Liver (tissue), 9 donors: ENCODE results near the gene KLF2. TPM values are rescaled to one million over a fixed set of nuclear protein-coding genes. Genes with fewer than 3 reads are reported as not detected.

ENCODE experiments used
- DNase-seq: peaks from one replicate; pipeline ENCODE4 v3.0.0-alpha.2; 2017; ENCODE audit warnings: low spot score
- H3K27ac ChIP-seq, 2 donors: one replicate each; pipeline ENCODE4 v1.7.0; 2013; ENCODE audit warnings: inconsistent platforms in 2 of 2, low read length in 2 of 2, control low read depth in 1 of 2, low read depth in 1 of 2, mild to moderate bottlenecking in 1 of 2
- H3K27me3 ChIP-seq, 4 donors: one replicate each; pipeline versions ENCODE4 v1.6.1 to v1.7.0; 2013; ENCODE audit warnings: low read length in 3 of 4, inconsistent platforms in 1 of 4, mild to moderate bottlenecking in 1 of 4, moderate library complexity in 1 of 4; ENCODE audit not compliant: control insufficient read depth in 4 of 4, insufficient read depth in 4 of 4
- H3K36me3 ChIP-seq, 4 donors: one replicate each; pipeline versions ENCODE4 v1.6.1 to v1.7.0; 2013; ENCODE audit warnings: low read length in 3 of 4, mild to moderate bottlenecking in 3 of 4, low read depth in 1 of 4, moderate library complexity in 1 of 4; ENCODE audit not compliant: control insufficient read depth in 4 of 4, insufficient read depth in 3 of 4
- H3K4me1 ChIP-seq, 4 donors: one replicate each; pipeline versions ENCODE4 v1.6.1 to v1.7.0; 2013; ENCODE audit warnings: low read length in 3 of 4, mild to moderate bottlenecking in 3 of 4, moderate library complexity in 1 of 4; ENCODE audit not compliant: control insufficient read depth in 4 of 4, insufficient read depth in 4 of 4
- H3K4me3 ChIP-seq, 3 donors: one replicate each; pipeline versions ENCODE4 v1.6.1 to v1.7.0; 2013; ENCODE audit warnings: low read length in 3 of 3, control low read depth in 1 of 3, low read depth in 1 of 3, mild to moderate bottlenecking in 1 of 3
- H3K9ac ChIP-seq, 2 donors: one replicate each; pipeline ENCODE4 v1.7.0; 2013; ENCODE audit warnings: low read length in 2 of 2, mild to moderate bottlenecking in 2 of 2, moderate library complexity in 2 of 2, control low read depth in 1 of 2, low read depth in 1 of 2
- H3K9me3 ChIP-seq, 4 donors: one replicate each; pipeline versions ENCODE4 v1.6.1 to v1.7.0; 2013; ENCODE audit warnings: low read length in 3 of 4; ENCODE audit not compliant: control insufficient read depth in 4 of 4
- CTCF ChIP-seq: fragments of 150-350 bp; IDR thresholded peaks from 2 replicates; pipeline ENCODE4 v1.5.1; 2017; ENCODE audit warnings: improper control_type of control experiment, low read depth, low read length; ENCODE audit not compliant: missing input control
- EGR1 ChIP-seq, 2 donors: IDR thresholded peaks; 2 replicates each; pipeline ENCODE4 v1.6.1; 2016 to 2018; ENCODE audit warnings: antibody characterized with exemption in 2 of 2, low read depth in 2 of 2
- FOXA1 ChIP-seq: IDR thresholded peaks from 2 replicates; pipeline ENCODE4 v1.6.1; 2016; ENCODE audit warnings: antibody characterized with exemption
- FOXA2 ChIP-seq: IDR thresholded peaks from 2 replicates; pipeline ENCODE4 v1.6.1; 2016; ENCODE audit warnings: antibody characterized with exemption
- GABPA ChIP-seq, 2 donors: IDR thresholded peaks in 1 of 2; conservative IDR thresholded peaks in 1 of 2; 2 replicates each; pipeline ENCODE4 v1.6.1; 2016; ENCODE audit warnings: antibody characterized with exemption in 2 of 2, mild to moderate bottlenecking in 1 of 2, moderate library complexity in 1 of 2
- JUND ChIP-seq, 2 donors: IDR thresholded peaks; 2 replicates each; pipeline ENCODE4 v1.6.1; 2016; ENCODE audit warnings: antibody characterized with exemption in 2 of 2
- MAX ChIP-seq: IDR thresholded peaks from 2 replicates; pipeline ENCODE4 v1.6.1; 2016; ENCODE audit warnings: antibody characterized with exemption
- NR2F2 ChIP-seq: IDR thresholded peaks from 2 replicates; pipeline ENCODE4 v1.6.1; 2016; ENCODE audit warnings: antibody characterized with exemption
- RAD21 ChIP-seq, 2 donors: IDR thresholded peaks; 2 replicates each; pipeline ENCODE4 v1.6.1; 2016; ENCODE audit warnings: antibody characterized with exemption in 2 of 2, mild to moderate bottlenecking in 2 of 2
- REST ChIP-seq: IDR thresholded peaks from 2 replicates; pipeline ENCODE4 v1.6.1; 2016; ENCODE audit warnings: antibody characterized with exemption, mild to moderate bottlenecking
- RXRA ChIP-seq, 2 donors: IDR thresholded peaks; 2 replicates each; pipeline ENCODE4 v1.6.1; 2017 to 2018; ENCODE audit warnings: antibody characterized with exemption in 2 of 2, mild to moderate bottlenecking in 1 of 2
- SP1 ChIP-seq: IDR thresholded peaks from 2 replicates; pipeline ENCODE4 v1.6.1; 2018; ENCODE audit warnings: antibody characterized with exemption, mild to moderate bottlenecking
- TAF1 ChIP-seq: conservative IDR thresholded peaks from 2 replicates; pipeline ENCODE4 v1.6.1; 2016; ENCODE audit warnings: antibody characterized with exemption, mild to moderate bottlenecking
- YY1 ChIP-seq: IDR thresholded peaks from 2 replicates; pipeline ENCODE4 v1.6.1; 2016; ENCODE audit warnings: antibody characterized with exemption, mild to moderate bottlenecking
- ZBTB33 ChIP-seq: IDR thresholded peaks from 2 replicates; pipeline ENCODE4 v1.6.1; 2016; ENCODE audit warnings: antibody characterized with exemption
- WGBS: extraction: QIAGEN DNeasy Blood & Tissue Kit; methylation state at CpG from one replicate; pipeline ENCODE4 v1.1.7; 2013; 5-methylcytosine and 5-hydroxymethylcytosine counted together
- polyA plus RNA-seq, 2 donors: library from polyadenylated mRNA; stranded (reverse) in 1 of 2; unstranded in 1 of 2; fragments of 200-250 nt in 1 of 2; fragments of >200 nt in 1 of 2; fragmentation: Nextera tagmentation in 1 of 2; extraction: Ambion mirVana in 1 of 2; gene quantifications; one replicate each; pipeline versions ENCODE4 v1.2.1 to v1.2.3, GENCODE V29; 2013 to 2015
- total RNA-seq, 2 donors: library from RNA; depleted of rRNA; stranded (reverse); fragments of >200 nt; gene quantifications; one replicate each; pipeline ENCODE4 v1.2.3, GENCODE V29; 2014
- TF ChIP-seq, protein P1 (sequence below): IDR thresholded peaks from 2 replicates; pipeline ENCODE4 v1.6.1; 2016; ENCODE audit warnings: antibody characterized with exemption
- donor health status: healthy.
- donor health status: healthy.
- donor health status: healthy.
- donor health status: healthy.
- donor health status: healthy.

Gene KLF2
- total and polyA plus RNA-seq, 4 donors = 3.9 to 11.2 (median 4.2) TPM

DNA sequence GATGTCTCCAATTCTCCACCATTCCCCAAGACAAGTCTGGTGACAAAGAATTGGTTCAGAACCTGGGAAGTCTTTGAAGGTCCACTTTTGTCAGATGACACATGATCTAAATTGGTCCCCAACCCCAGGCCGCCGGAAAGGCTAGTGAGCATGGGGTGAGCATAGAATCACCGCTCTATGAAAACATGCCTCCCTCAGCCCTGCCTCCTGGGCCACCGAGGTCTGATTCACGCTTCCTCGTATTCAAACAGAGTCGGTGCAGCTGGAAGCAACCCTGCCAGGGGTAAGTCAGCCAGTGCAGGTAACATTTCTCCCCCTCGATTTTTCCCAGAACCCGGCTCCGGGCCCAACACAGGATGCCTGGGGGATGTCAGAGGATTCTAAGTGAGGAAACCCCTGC lies 33.9 kb upstream of the KLF2 start:
- no peak overlapping the region for H3K4me3 ChIP-seq
- no peak overlapping the region for H3K27ac ChIP-seq
- TF ChIP-seq REST = no peak
- TF ChIP-seq NR2F2 = no peak
- no peak for TF ChIP-seq SP1
- no peak for TF ChIP-seq TAF1
- TF ChIP-seq GABPA (IDR thresholded peaks at IDR 0.05 in 1 of 2, conservative IDR thresholded peaks at IDR 0.05 in 1 of 2) = no peak
- TF ChIP-seq, protein P1, sequence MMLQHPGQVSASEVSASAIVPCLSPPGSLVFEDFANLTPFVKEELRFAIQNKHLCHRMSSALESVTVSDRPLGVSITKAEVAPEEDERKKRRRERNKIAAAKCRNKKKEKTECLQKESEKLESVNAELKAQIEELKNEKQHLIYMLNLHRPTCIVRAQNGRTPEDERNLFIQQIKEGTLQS = no peak
- TF ChIP-seq MAX = no peak
- TF ChIP-seq YY1 = no peak
- no peak for TF ChIP-seq CTCF
- no peak for TF ChIP-seq FOXA1
- TF ChIP-seq RAD21 (IDR thresholded peaks at IDR 0.05) = no peak
- TF ChIP-seq JUND (IDR thresholded peaks at IDR 0.05) = no peak
- TF ChIP-seq RXRA (IDR thresholded peaks at IDR 0.05) = no peak
- TF ChIP-seq ZBTB33 = no peak
- no peak for TF ChIP-seq FOXA2
- no peak for TF ChIP-seq EGR1 (IDR thresholded peaks at IDR 0.05; ENCODE audit: low read depth in 2 of 2)
- no peak overlapping the region for H3K9ac ChIP-seq
- peaks cover 4 to 11% (median 8%) of the 10 kb centered on the region in 4 donors for H3K4me1 ChIP-seq
- H3K9me3 ChIP-seq = no peaks in the 10 kb centered on the region
- no peaks in the 10 kb centered on the region for H3K27me3 ChIP-seq
- WGBS = 87% methylated on average over 10 of the region's 10 CpGs
- H3K36me3 ChIP-seq = no peaks in the 10 kb centered on the region
- no peak for DNase-seq
